ENCODE results near the gene DQX1. TPM values are rescaled to one million over a fixed set of nuclear protein-coding genes. Genes with fewer than 3 reads are reported as not detected.
"Not testable (repeated sequence)": the region's sequence is repeated elsewhere in the genome, so short reads cannot be mapped to it uniquely, and the experiment has no call there.

DQX1 gene
- total RNA-seq, 2 donors from 2014 or later: 34.3 to 44.0 TPM

- peak in 1 of 2 donors; percentile 43 for DNase-seq
- intact Hi-C loops (cut with DNase I, micrococcal nuclease): loop anchor here in 1 of 2 donors (5.0 kb wide), 1 partner anchor 105 kb away; no protein-coding TSS in a partner anchor
- peak; percentile 53 for ATAC-seq
Measured at GRCh38 chr2:74481961-74482800, 43.9 kb downstream of the DQX1 start.

DNA sequence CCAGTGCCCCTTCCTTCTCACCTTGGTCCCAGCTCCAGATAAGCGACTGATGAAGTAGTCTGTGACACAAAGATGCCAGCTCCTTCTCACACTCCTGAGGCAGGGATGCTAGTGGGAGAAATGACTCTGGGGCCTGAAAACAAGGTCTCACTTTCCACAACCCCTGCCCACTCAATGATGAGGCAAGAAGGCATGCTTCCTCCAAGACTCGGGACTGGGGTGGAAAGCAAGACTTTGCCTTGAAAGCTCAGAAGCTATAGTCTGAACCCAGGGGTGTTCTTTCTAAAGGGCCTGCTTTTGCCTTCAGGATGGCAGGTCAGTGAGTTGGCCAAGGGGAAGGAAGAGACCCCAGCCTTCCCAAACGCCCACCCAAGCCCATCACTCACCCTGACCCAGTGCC is 44.6 kb downstream of the DQX1 start:
- DNase-seq (no peak), ATAC-seq (no peak)
- intact Hi-C loops (cut with DNase I, micrococcal nuclease): loop anchor here in 1 of 2 donors (5.0 kb wide), 1 partner anchor 106 kb away; no protein-coding TSS in a partner anchor

DNA sequence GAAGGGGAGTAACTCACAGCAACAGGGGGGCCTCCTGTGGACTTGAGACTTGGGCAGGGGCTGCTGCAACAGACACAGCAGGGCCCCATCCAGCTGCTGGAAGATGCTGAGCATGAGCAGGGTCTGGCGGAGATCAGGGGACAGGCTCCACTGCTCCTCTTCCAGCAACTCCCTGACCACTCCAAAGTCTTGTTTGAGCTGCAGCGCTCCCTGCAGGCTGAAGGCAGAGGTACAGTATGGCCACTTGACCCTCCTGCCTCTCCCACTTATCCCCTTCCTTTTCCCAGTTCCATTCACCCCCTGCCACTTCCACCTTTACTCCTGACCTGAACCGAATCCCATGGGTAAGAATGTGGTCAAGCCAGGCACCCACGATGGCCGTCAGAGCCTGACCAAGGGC is 51.1 kb downstream of the DQX1 start:
- no peak for ATAC-seq
- no peak for DNase-seq
- intact Hi-C loops (cut with DNase I, micrococcal nuclease): no loop called here

GRCh38 chr2:74474481-74474880 is 51.5 kb downstream of the DQX1 start:
- ATAC-seq (no peak), DNase-seq (no peak)
- intact Hi-C loops (cut with DNase I, micrococcal nuclease): no loop called here

DNA sequence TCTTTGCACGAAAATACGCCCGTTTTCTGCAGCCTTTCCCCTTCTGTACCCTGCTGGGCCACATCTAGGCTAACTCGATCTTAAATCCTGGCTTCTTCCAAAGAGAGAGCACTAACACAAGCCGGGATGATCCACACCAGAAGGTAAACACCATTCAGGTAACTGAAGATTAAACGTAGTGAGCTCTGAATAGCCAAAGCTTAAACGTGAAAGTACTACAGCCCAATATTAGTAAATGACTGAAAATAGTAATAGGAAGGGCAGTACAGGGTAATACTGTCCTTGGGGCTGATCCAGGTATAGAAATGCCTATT is 53.1 kb downstream of the DQX1 start:
- ATAC-seq: peak; percentile 13
- DNase-seq: no peak
- intact Hi-C loops (cut with DNase I, micrococcal nuclease): no loop called here

GRCh38 chr2:74472086-74472944 is 53.7 kb downstream of the DQX1 start, which contains the start of gene MRPL53:
Gene MRPL53 (minus strand): TSS chr2:74472680. CDS start chr2:74472660, 20 bp downstream.
- intact Hi-C loops (cut with DNase I, micrococcal nuclease): no loop called here
- peak; percentile 94 to 96 for DNase-seq
- peak; percentile 89 for ATAC-seq

GRCh38 chr2:74471332-74472065 is 54.5 kb downstream of the DQX1 start:
- DNase-seq (no peak), ATAC-seq (peak; percentile 30)
- intact Hi-C loops (cut with DNase I, micrococcal nuclease): no loop called here

- DNase-seq; ATAC-seq; intact Hi-C loops (cut with DNase I, micrococcal nuclease): not testable (repeated sequence)
Measured at GRCh38 chr2:74470742-74471141, 55.3 kb downstream of the DQX1 start.

Other genes starting within 250 kb of the DQX1 start
- gene SLC4A5, start 182.8 kb downstream of the DQX1 start, total RNA-seq: 1 to 10 TPM; 1.4 to 2.2 TPM
- 100 to 1,000 TPM in 1 of 2 donors, 10 to 100 TPM in 1; 94.6 to 114 TPM for gene DCTN1, start 145.9 kb downstream of the DQX1 start, total RNA-seq
- gene C2orf81, start 104.6 kb downstream of the DQX1 start, total RNA-seq: 1 to 10 TPM in 1 of 2 donors, under 1 TPM in 1; 0.49 to 1.7 TPM
- gene WDR54, start 104.5 kb downstream of the DQX1 start, total RNA-seq: 1 to 10 TPM; 2.8 to 5.4 TPM
- 10 to 100 TPM; 47.6 to 51.9 TPM for gene RTKN, start 84.3 kb downstream of the DQX1 start, total RNA-seq
- gene INO80B, start 71.1 kb downstream of the DQX1 start, total RNA-seq: 10 to 100 TPM; 26.6 to 27.7 TPM
- gene WBP1, start 67.8 kb downstream of the DQX1 start, total RNA-seq: 10 to 100 TPM; 48.4 to 56.6 TPM
- 10 to 100 TPM; 51.4 to 59.6 TPM for gene MOGS, start 60.8 kb downstream of the DQX1 start, total RNA-seq
- 10 to 100 TPM; 63.6 to 65.0 TPM for gene MRPL53, start 53.6 kb downstream of the DQX1 start, total RNA-seq
- 10 to 100 TPM; 22.4 to 23.9 TPM for gene CCDC142, start 43.2 kb downstream of the DQX1 start, total RNA-seq
- gene TTC31, start 43.1 kb downstream of the DQX1 start, total RNA-seq: 10 to 100 TPM; 23.6 to 29.7 TPM
- 1 to 10 TPM; 1.2 to 1.7 TPM for gene LBX2, start 26.6 kb downstream of the DQX1 start, total RNA-seq
- 10 to 100 TPM; 18.4 to 20.2 TPM for gene PCGF1, start 18.5 kb downstream of the DQX1 start, total RNA-seq
- gene TLX2, start 11.8 kb downstream of the DQX1 start, total RNA-seq: under 1 TPM in 1 of 2 donors, not detected in 1; 0.56 TPM
- 100 to 1,000 TPM; 124 to 133 TPM for gene AUP1, start 3.5 kb upstream of the DQX1 start, total RNA-seq
- gene HTRA2, start 3.7 kb upstream of the DQX1 start, total RNA-seq: 10 to 100 TPM; 22.3 to 23.0 TPM
- gene LOXL3, start 27.7 kb upstream of the DQX1 start, total RNA-seq: 1 to 10 TPM; 1.5 to 3.4 TPM
- gene DOK1, start 28.5 kb upstream of the DQX1 start, total RNA-seq: 10 to 100 TPM; 16.1 to 21.4 TPM
- under 1 TPM in 1 of 2 donors, not detected in 1; 0.56 TPM for gene M1AP, start 122.1 kb upstream of the DQX1 start, total RNA-seq
- gene SEMA4F, start 128.0 kb upstream of the DQX1 start, total RNA-seq: 1 to 10 TPM; 3.5 to 3.8 TPM